HG03025 (cell line): ENCODE results near the gene CTTNBP2.

Source experiments
- ATAC-seq: cut with Tn5 transposase; IDR thresholded peaks from one replicate; pipeline ENCODE4 v1.9.1; 2021; ENCODE audit warnings: mild to moderate bottlenecking, moderate library complexity; ENCODE audit not compliant: unreplicated experiment, low FRiP score

Gene CTTNBP2

GRCh38 chr7:117873310-117874190 is at the start of gene CTTNBP2:
CTTNBP2 (minus strand) TSS chr7:117873441; CDS start chr7:117873415, 26 bp downstream.
- no peak for ATAC-seq

- no peak for ATAC-seq
Measured at GRCh38 chr7:117916309-117916708, 43.1 kb upstream of the CTTNBP2 start.

GRCh38 chr7:117912421-117912820 is 39.2 kb upstream of the CTTNBP2 start:
- ATAC-seq: no peak

- no peak for ATAC-seq
Measured at GRCh38 chr7:117908031-117908795, 35.0 kb upstream of the CTTNBP2 start.

- ATAC-seq: no peak
Measured at GRCh38 chr7:117907049-117907640, 33.9 kb upstream of the CTTNBP2 start.

- ATAC-seq: no peak
Measured at GRCh38 chr7:117902314-117902889, 29.2 kb upstream of the CTTNBP2 start.

- no peak for ATAC-seq
Measured at GRCh38 chr7:117901089-117901797, 28.0 kb upstream of the CTTNBP2 start.

GRCh38 chr7:117896339-117896738 is 23.1 kb upstream of the CTTNBP2 start:
- no peak for ATAC-seq

GRCh38 chr7:117895276-117895675 is 22.0 kb upstream of the CTTNBP2 start:
- ATAC-seq: no peak

GRCh38 chr7:117894037-117894436 is 20.8 kb upstream of the CTTNBP2 start:
- ATAC-seq: no peak

- ATAC-seq: no peak
Measured at GRCh38 chr7:117892821-117893220, 19.6 kb upstream of the CTTNBP2 start.

- no peak for ATAC-seq
Measured at GRCh38 chr7:117889611-117890010, 16.4 kb upstream of the CTTNBP2 start.

GRCh38 chr7:117888627-117889026 is 15.4 kb upstream of the CTTNBP2 start:
- ATAC-seq: no peak

GRCh38 chr7:117882594-117882993 is 9.4 kb upstream of the CTTNBP2 start:
- no peak for ATAC-seq

GRCh38 chr7:117876761-117877160 is 3.5 kb upstream of the CTTNBP2 start:
- ATAC-seq: no peak

GRCh38 chr7:117875566-117875965 is 2.3 kb upstream of the CTTNBP2 start:
- no peak for ATAC-seq

GRCh38 chr7:117874191-117874700 is 1.0 kb upstream of the CTTNBP2 start:
- no peak for ATAC-seq

GRCh38 chr7:117872561-117873309 is 506 bp downstream of the CTTNBP2 start:
- ATAC-seq: no peak

GRCh38 chr7:117871778-117872538 is 1.3 kb downstream of the CTTNBP2 start:
- ATAC-seq: no peak
